ENCODE data around the gene C2CD4C.

DNA sequence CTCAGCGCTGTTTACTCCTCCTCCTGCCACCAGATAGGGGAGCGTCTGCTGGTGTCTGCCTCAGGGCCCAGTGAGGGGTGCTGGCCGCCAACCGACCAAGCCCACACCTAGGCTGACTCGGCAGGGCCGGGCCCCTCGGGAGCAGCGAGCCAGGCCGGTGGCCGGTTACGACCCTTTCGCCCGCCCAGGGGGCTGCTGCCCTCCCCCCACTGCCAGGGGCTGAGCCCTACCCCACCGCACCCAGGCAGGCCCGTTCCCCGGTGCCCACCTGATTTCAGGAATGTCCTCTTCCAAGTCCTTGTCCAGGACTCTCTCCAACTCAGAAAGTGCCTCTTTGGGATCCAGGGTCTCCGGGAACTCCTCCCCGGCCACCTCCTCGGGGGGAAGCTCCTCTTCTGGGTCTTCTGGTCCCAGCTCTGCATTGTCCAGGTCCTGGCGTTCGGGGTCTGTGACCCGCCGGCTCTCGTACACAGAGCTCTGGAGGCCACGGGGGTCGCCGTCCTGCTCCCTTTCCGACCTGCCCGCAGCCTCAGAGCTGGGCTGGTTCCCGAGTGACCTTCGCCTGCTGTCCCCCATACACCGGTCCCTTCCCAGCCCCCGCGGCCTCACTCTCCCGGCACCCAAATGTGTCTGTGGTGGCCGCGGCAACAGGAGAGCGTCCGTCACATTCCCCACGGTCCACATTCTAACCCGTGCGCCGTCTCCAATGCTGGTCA lies 33.4 kb downstream of the C2CD4C start:
- TF ChIP-seq, protein P1, sequence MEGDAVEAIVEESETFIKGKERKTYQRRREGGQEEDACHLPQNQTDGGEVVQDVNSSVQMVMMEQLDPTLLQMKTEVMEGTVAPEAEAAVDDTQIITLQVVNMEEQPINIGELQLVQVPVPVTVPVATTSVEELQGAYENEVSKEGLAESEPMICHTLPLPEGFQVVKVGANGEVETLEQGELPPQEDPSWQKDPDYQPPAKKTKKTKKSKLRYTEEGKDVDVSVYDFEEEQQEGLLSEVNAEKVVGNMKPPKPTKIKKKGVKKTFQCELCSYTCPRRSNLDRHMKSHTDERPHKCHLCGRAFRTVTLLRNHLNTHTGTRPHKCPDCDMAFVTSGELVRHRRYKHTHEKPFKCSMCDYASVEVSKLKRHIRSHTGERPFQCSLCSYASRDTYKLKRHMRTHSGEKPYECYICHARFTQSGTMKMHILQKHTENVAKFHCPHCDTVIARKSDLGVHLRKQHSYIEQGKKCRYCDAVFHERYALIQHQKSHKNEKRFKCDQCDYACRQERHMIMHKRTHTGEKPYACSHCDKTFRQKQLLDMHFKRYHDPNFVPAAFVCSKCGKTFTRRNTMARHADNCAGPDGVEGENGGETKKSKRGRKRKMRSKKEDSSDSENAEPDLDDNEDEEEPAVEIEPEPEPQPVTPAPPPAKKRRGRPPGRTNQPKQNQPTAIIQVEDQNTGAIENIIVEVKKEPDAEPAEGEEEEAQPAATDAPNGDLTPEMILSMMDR (IDR thresholded peaks at IDR 0.05) = no peak
- no peak for TF ChIP-seq POLR2A (IDR thresholded peaks at IDR 0.05)

Measured in adrenal gland (tissue), 5 donors.